ENCODE data around the gene TSPAN32. TPM values are rescaled to one million over a fixed set of nuclear protein-coding genes. Genes with fewer than 3 reads are reported as not detected.

The TSPAN32 gene
- total RNA-seq, result 0.09 and 0.47 TPM in 2 replicates

DNA sequence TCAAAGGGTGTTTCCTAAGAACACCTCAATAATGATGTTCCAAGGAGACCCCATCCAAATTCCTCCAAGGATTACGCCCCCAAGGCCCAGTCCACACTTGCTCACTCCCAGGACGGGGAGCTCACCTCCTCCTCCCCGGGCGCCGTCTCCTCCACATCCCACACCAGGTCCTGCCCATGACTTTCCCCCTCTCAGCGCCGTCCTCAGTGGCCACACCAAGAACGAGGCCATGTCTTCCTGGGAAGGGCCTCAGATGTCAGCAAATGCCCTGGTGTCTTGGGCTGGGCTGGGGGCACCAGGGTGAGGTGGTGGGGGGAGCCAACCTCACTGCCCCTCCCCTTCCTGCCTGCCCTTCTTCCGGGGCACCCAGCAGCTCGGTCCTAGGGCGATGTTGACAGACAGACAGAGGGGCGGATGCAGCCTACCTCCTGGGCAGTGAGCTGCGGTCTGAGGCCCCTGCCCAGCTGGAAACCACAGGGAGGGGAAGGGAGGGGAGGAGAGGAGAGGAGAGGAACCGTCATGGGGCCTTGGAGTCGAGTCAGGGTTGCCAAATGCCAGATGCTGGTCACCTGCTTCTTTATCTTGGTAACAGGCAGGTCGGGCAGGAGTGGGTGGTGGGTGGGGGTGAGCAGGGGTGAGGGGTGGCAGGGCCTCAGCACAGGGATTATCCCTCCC, at the start of gene TSPAN32, which contains the start of gene C11orf21:
Gene TSPAN32, plus strand, starts transcription at position 383 of the 675 bp plus-strand sequence. Its CDS starts 137 bp downstream, at position 520.
Gene C11orf21, minus strand, starts transcription at position 288 of the 675 bp plus-strand sequence. Its CDS starts 110 bp downstream, at position 178.

GRCh38 chr11:2270322-2271076, 31.3 kb upstream of the TSPAN32 start, which contains the start of gene ASCL2:
Gene ASCL2 (minus strand): TSS chr11:2270588. CDS start chr11:2270332, 256 bp downstream.

Other genes starting within 250 kb of the TSPAN32 start
- under 0.01 and 0.69 TPM in 2 replicates for gene IGF2, start 162.6 kb upstream of the TSPAN32 start, total RNA-seq
- gene INS, start 140.8 kb upstream of the TSPAN32 start, total RNA-seq, result not detected in 2 replicates
- gene TH, start 130.2 kb upstream of the TSPAN32 start, total RNA-seq, result not detected in 2 replicates
- gene ASCL2, start 31.4 kb upstream of the TSPAN32 start, total RNA-seq, result not detected in 2 replicates
- under 0.01 TPM in 1 of 2 replicates, not detected in the other for gene C11orf21, start 95 bp upstream of the TSPAN32 start, total RNA-seq
- gene CD81, start 75.3 kb downstream of the TSPAN32 start, total RNA-seq, result 283 and 430 TPM in 2 replicates
- gene TSSC4, start 98.7 kb downstream of the TSPAN32 start, total RNA-seq, result 46.5 and 64.0 TPM in 2 replicates
- gene TRPM5, start 142.5 kb downstream of the TSPAN32 start, total RNA-seq, result 0.09 TPM in 1 of 2 replicates, not detected in the other
- gene KCNQ1, start 143.0 kb downstream of the TSPAN32 start, total RNA-seq, result not detected in 2 replicates

Measured in bronchial smooth muscle cell (primary cell).